Kidney (tissue), 14 donors: ENCODE measurements around the gene TRIM63. TPM values are rescaled to one million over a fixed set of nuclear protein-coding genes. Genes with fewer than 3 reads are reported as not detected.
"Not testable (repeated sequence)": the region's sequence is repeated elsewhere in the genome, so short reads cannot be mapped to it uniquely, and the experiment has no call there.

Source experiments
- DNase-seq, 5 donors: peaks; one replicate each; pipeline ENCODE4 v3.0.0-alpha.2; 2013 to 2020
- FAIRE-seq: peaks from 2 replicates; lab custom pipeline; 2012; peaks lifted over from hg19 to GRCh38; lab: Jason Lieb, UNC
- H3K27ac ChIP-seq, 2 donors: one replicate each; pipeline ENCODE4 v1.7.0; 2013; ENCODE audit warnings: low read depth in 2 of 2, low read length in 2 of 2, inconsistent platforms in 1 of 2
- H3K27me3 ChIP-seq: one replicate; pipeline ENCODE4 v1.7.1; 2013; ENCODE audit warnings: low read length, inconsistent platforms; ENCODE audit not compliant: control insufficient read depth, insufficient read depth
- H3K36me3 ChIP-seq, 3 donors: one replicate each; pipeline versions ENCODE4 v1.7.0 to v1.7.1; 2013; ENCODE audit warnings: low read length in 3 of 3, control low read depth in 1 of 3, inconsistent platforms in 1 of 3; ENCODE audit not compliant: insufficient read depth in 3 of 3, control insufficient read depth in 2 of 3
- H3K4me1 ChIP-seq, 3 donors: one replicate each; pipeline versions ENCODE4 v1.7.0 to v1.7.1; 2013; ENCODE audit warnings: low read length in 3 of 3, inconsistent platforms in 1 of 3, low read depth in 1 of 3; ENCODE audit not compliant: control insufficient read depth in 2 of 3, insufficient read depth in 2 of 3
- H3K4me3 ChIP-seq, 3 donors: one replicate each; pipeline versions ENCODE4 v1.7.0 to v1.8.1; 2013; ENCODE audit warnings: low read length in 3 of 3, control low read depth in 1 of 3, inconsistent platforms in 1 of 3
- H3K9ac ChIP-seq, 3 donors: one replicate each; pipeline versions ENCODE4 v1.7.0 to v1.7.1; 2013; ENCODE audit warnings: low read length in 3 of 3, control low read depth in 1 of 3, inconsistent platforms in 1 of 3
- H3K9me3 ChIP-seq, 3 donors: one replicate each; pipeline versions ENCODE4 v1.7.0 to v1.7.1; 2013; ENCODE audit warnings: low read length in 3 of 3, control low read depth in 1 of 3, inconsistent platforms in 1 of 3; ENCODE audit not compliant: control insufficient read depth in 2 of 3, insufficient read depth in 1 of 3
- CTCF ChIP-seq: IDR thresholded peaks from 3 replicates; pipeline ENCODE4 v1.5.1; 2012; ENCODE audit warnings: mild to moderate bottlenecking, moderate library complexity, borderline replicate concordance; ENCODE audit not compliant: insufficient read depth; ENCODE audit errors: extremely low read depth
- intact Hi-C: fragments of 100-400 bp; cut with DNase I; formaldehyde crosslinking; loops from one replicate; pipeline ENCODE4 v1.11.1; 2022
- polyA plus RNA-seq: library from polyadenylated mRNA; stranded (reverse); fragments of 350-450 nt; fragmentation: Illumina TruSeq; extraction: RNeasy Lipid Tissue Mini Kit (QIAGEN cat#74804); gene quantifications from one replicate; pipeline ENCODE4 v1.2.3, GENCODE V29; 2014; ENCODE audit warnings: low read depth, low replicate concordance; ENCODE audit not compliant: insufficient read depth
- total RNA-seq: library from RNA; stranded (reverse); fragmentation: NEBNext Ultra II Directional; extraction: Animal tissue kit (Norgen Biotek cat#: 25700); gene quantifications from one replicate; pipeline ENCODE4 v1.2.1, GENCODE V29; 2021
- donor health status: control.
- donor health status: control.
- donor health status: control.
- donor health status: control.
- donor health status: control.
- donor health status: DM: yes; HTN: yes; CAD: no.
- donor health status: Normal renal cell carcinoma (clear cell type).

TRIM63 gene
- total and polyA plus RNA-seq, 2 donors from 2014 or later: 0.82 to 3.3 TPM

- H3K36me3 ChIP-seq: no peaks in the 10 kb centered on the region
- no peak overlapping the region for H3K4me3 ChIP-seq
- intact Hi-C loops: loop anchor here (10.0 kb wide), 1 partner anchor 52 kb away; the partner anchor contains the start of gene FAM110D
- no peak for FAIRE-seq
- no peak overlapping the region for H3K27ac ChIP-seq
- no peaks in the 10 kb centered on the region for H3K4me1 ChIP-seq
- H3K9ac ChIP-seq: no peak overlapping the region
- TF ChIP-seq CTCF: no peak
- no peaks in the 10 kb centered on the region for H3K27me3 ChIP-seq
- H3K9me3 ChIP-seq: no peaks in the 10 kb centered on the region
- DNase-seq: no peak
Measured at GRCh38 chr1:26102526-26102925, 35.1 kb upstream of the TRIM63 start.

- Histone ChIP-seq H3K9me3 (no peaks in the 10 kb centered on the region), H3K27me3 (no peaks in the 10 kb centered on the region), H3K36me3 (no peaks in the 10 kb centered on the region), H3K4me3 (no peak overlapping the region), H3K4me1 (no peaks in the 10 kb centered on the region), H3K9ac (no peak overlapping the region), H3K27ac (no peak overlapping the region)
- TF ChIP-seq CTCF: no peak
- DNase-seq (no peak), FAIRE-seq (no peak)
- intact Hi-C loops: loop anchor here (10.0 kb wide), 1 partner anchor 53 kb away; the partner anchor contains the start of gene FAM110D
Measured at GRCh38 chr1:26102119-26102518, 34.7 kb upstream of the TRIM63 start.

GRCh38 chr1:26100204-26100603 lies 32.8 kb upstream of the TRIM63 start:
- DNase-seq, H3K36me3 ChIP-seq: not testable (repeated sequence)

GRCh38 chr1:26099780-26100179 lies 32.4 kb upstream of the TRIM63 start:
- Histone ChIP-seq H3K9me3 (no peaks in the 10 kb centered on the region), H3K27ac (no peak overlapping the region), H3K4me3 (no peak overlapping the region), H3K27me3 (no peaks in the 10 kb centered on the region), H3K36me3 (no peaks in the 10 kb centered on the region), H3K9ac (no peak overlapping the region), H3K4me1 (peaks cover 0 to 2% (median 0%) of the 10 kb centered on the region in 3 donors)
- no peak for TF ChIP-seq CTCF
- intact Hi-C loops: loop anchor here (10.0 kb wide), 1 partner anchor 55 kb away; the partner anchor contains the start of gene FAM110D
- no peak for DNase-seq
- no peak for FAIRE-seq

More at GRCh38 chr1:26100204-26100603, 32.8 kb upstream of the TRIM63 start:
- H3K9ac ChIP-seq, H3K4me1 ChIP-seq, H3K27ac ChIP-seq, H3K9me3 ChIP-seq, H3K27me3 ChIP-seq, FAIRE-seq, H3K4me3 ChIP-seq: not testable (repeated sequence)
- intact Hi-C loops: loop anchor here (10.0 kb wide), 1 partner anchor 55 kb away; the partner anchor contains the start of gene FAM110D
